NCI-H748 (cell line): ENCODE measurements around the gene ATP12A.
A peak's percentile ranks its signal among the peaks of the same experiment; 100 is the strongest.

Source experiments
- DNase-seq: peaks from one replicate; lab custom pipeline; 2025; ENCODE audit not compliant: unreplicated experiment; lab: John Stamatoyannopoulos, UW

Gene ATP12A

DNA sequence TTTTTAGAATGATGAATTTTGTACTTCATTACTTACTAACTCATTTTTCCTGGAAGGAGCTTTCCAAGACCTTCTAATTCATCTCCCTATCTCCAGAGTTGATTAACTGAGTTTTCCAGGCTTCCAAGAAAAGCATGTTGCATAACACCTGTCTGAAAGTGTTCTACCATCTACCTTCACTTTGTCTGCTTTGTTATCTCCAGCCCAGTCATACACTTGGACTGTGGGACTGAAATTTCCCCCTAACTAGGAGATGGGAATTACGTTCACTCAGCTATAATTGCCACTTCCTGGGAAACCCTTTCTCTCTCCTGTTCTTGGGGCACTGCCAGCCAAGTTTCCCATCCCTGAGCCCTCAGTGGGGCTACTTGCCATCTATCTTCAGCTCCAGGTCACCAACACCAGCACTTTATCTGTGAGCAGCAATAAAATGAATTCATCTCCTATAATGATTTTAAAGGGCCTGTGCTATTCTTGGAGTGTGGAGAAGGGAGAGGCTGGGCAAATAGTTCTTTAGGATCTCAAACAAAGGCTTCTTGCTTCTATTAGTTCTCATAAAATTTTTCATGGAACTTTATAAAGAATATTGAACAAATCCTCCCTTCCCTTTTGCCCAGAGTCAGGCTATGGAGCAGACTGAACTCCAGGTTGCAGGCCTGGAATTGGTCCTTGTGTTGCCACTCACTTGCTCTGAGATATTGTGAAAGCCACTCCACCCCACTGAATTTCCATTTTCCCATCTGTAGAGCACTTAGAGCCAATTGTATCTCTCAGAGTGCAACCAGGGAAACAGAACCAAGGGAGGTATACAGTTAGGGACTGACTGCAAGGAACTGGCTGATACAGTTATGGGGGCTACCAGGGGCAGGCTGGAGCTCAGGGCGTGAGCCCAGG lies 17.8 kb upstream of the ATP12A start:
- no peak for DNase-seq

DNA sequence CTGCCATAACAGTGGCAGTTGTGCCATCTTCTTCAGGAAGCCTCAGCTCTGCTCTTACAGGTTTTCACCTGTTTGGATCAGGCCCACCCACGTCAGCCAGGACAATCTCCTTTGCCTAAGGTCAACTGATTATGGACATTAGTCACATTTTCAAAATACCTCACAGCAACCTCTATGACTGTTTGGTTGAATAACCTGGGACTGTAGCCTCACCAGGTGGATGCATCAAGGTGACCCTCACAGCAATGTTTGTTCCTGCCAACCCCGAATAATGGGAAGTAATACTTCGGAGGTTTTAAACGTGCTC lies 17.2 kb upstream of the ATP12A start:
- no peak for DNase-seq

- no peak for DNase-seq
Observed at GRCh38 chr13:24663586-24663985, 16.6 kb upstream of the ATP12A start.

DNA sequence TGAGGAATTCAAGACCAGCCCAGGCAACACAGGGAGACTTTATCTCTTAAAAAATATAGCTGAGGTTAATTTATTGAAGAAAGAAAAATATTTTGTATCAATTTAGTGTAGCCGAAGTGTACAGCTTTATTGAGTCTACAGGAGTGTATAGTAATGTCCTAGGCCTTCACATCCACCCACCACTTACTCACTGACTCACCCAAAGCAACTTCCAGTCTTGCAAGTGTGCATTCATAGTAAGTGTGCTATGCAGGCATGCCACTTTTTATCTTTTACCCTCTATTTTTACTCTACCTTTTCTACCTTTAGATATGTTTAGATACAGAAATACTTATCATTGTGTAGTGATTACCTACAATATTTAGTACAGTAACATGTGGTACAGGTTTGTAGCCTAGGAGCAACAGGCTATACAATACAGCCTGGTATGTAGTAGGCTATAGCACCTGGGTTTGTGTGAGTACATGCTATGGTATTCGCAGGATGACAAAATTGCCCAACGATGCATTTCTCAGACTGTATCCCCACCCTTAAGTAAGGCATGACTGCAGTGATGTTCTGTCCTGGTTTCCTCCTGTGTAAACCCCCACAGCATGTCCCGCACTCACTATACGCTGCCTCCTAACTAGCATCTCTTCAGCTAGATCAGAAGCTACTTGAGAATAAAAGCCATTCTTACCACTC lies 15.3 kb upstream of the ATP12A start:
- no peak for DNase-seq

GRCh38 chr13:24668511-24668910 lies 11.7 kb upstream of the ATP12A start:
- no peak for DNase-seq

GRCh38 chr13:24668955-24669582 lies 11.1 kb upstream of the ATP12A start:
- DNase-seq = peak; percentile 54

GRCh38 chr13:24670174-24670573 lies 10.0 kb upstream of the ATP12A start:
- no peak for DNase-seq

- peak; percentile 56 for DNase-seq
Observed at GRCh38 chr13:24670961-24671381, 9.2 kb upstream of the ATP12A start.

- DNase-seq = peak; percentile 82
Observed at GRCh38 chr13:24671386-24672113, 8.7 kb upstream of the ATP12A start.

GRCh38 chr13:24672141-24673132 lies 7.8 kb upstream of the ATP12A start:
- DNase-seq = no peak

GRCh38 chr13:24675806-24676570 lies 4.2 kb upstream of the ATP12A start:
- DNase-seq = no peak

- DNase-seq = no peak
Observed at GRCh38 chr13:24678151-24678550, 2.1 kb upstream of the ATP12A start.

DNA sequence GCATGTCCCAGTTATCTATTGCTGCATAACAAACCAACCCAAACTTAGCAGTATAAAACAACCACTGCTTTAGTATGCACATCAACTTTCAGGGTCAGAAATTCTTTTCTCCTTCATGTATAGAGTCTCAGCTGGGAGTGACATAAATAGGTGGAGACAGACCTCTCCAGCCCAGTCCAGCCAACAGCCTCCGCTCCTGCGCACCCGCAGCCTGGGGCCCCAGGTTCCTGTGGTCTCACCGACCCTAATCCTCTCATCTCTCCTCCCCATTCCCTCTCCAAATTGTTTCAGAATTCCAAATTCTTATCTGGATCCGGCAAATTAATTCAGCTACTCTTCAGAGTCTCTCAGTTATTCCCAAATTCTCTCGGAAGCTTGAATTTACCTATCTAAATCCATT lies 522 bp upstream of the ATP12A start:
- DNase-seq = no peak

DNA sequence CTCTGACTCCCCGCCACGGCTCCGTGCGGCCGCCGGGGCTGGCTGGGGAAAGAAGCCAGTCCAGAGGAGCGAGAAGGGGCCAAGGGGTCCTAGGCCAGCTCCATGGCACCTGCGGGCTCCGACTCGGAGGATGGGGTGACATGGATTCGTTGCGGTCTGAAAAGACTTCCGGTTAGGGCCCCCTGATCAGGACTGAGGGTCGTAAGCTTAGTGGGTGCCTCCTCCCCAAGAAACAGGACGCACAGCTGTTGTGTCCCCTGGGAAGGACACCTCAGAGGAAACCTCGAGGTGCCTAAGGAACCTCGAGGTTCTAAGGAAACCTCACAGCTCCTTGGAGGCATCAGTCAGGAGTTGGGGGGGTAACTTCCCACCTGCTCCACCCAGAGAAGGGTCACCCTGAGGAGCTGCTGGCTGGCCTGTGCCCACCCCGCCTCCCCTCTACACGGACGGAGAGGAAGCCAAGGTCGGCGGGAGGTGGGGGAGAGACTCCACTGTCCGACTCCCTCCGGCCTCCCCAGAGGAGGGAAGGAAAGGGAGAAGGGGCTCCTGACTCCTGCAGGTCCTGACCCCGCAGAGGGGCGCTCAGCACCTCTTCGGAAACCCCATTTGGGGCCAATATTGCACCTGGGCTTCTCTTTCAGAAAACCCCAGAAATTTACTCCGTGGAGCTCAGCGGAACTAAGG lies 855 bp downstream of the ATP12A start:
- DNase-seq = no peak

DNA sequence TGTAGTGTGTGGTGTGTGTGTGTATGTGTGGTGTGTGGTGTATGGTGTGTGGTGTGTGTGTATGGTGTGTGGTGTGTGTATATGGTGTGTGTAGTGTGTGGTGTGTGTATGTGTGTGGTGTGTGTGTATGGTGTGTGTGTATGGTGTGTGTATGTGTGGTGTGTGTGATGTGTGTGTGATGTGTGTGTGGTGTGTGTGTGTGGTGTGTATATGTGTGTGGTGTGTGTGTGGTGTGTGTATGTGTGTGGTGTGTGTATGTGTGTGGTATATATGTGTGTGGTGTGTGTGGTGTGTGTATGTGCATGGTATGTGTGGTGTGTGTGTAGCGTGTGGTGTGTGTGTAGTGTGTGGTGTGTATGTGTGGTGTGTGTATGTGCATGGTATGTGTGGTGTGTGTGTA lies 1.7 kb downstream of the ATP12A start:
- DNase-seq = no peak

GRCh38 chr13:24682353-24682752 lies 2.1 kb downstream of the ATP12A start:
- DNase-seq = no peak

GRCh38 chr13:24683351-24683750 lies 3.1 kb downstream of the ATP12A start:
- no peak for DNase-seq

GRCh38 chr13:24683838-24684599 lies 3.8 kb downstream of the ATP12A start:
- peak; percentile 80 for DNase-seq
